ENCODE data around the gene FIGNL1.
"Not testable (repeated sequence)": the region's sequence is repeated elsewhere in the genome, so short reads cannot be mapped to it uniquely, and the experiment has no call there.

The FIGNL1 gene

DNA sequence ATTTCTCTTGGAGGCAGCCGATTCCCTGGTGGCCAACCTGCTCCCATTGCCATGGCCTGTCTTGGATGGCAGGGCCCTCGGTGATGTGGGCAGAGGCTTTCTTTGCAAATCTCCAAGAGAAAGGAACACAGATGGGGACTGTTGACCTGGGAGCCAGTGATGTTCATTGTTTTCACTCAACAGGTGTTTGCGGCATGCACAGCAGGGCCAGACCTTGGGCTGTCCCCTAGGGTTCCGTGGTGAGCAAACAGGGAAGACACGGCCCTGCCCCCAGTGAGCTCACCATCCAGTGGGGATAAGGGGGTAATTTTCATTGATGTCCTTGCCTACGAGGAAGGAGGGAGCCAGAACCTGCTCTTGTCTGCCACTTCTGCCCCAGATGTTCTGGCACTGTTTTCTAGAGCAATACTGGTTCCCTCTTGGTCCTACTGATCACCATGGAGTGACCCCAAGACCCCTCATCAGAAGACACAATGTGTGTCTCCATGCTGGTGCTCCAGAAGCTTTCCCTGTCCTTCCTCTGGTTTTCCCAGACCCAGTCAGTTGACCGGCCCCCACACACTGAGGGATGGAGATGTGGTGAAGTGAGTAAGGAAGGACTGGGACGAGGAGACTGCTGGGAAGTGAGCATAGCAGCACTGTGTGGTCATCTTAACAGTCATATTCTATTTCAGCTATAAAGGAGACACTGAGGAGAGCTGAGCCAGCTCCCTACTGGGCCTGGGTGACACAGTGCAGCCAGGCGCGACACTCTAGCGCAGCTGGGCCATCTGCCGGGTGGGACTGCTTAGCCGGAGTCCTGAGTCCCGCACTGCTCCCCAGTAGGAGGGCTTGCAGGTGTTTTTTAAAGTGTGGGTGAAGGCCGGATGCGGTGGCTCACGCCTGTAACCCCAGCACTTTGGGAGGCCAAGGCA, 20.4 kb upstream of the FIGNL1 start:
- no peak for DNase-seq (ENCODE audit: low spot score)

DNA sequence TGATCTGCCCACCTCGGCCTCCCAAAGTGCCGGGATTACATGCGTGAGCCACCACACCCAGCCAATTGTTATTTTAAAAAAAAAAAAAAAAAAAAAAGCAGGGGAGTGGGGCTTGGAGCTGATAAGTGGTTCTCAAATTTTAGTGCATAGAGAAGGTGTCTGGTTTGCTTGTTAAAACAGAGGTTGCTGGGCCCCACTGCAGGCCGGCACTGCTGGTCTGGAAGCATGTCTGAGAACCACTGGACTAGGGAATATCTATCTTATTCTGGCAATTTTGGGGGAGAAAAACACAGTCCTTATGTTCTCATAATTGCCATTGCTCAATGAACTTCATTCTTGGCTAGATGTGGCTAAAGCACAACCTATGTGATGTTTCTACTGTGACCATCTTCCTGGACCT, 19.0 kb upstream of the FIGNL1 start:
- no peak for DNase-seq (ENCODE audit: low spot score)

DNA sequence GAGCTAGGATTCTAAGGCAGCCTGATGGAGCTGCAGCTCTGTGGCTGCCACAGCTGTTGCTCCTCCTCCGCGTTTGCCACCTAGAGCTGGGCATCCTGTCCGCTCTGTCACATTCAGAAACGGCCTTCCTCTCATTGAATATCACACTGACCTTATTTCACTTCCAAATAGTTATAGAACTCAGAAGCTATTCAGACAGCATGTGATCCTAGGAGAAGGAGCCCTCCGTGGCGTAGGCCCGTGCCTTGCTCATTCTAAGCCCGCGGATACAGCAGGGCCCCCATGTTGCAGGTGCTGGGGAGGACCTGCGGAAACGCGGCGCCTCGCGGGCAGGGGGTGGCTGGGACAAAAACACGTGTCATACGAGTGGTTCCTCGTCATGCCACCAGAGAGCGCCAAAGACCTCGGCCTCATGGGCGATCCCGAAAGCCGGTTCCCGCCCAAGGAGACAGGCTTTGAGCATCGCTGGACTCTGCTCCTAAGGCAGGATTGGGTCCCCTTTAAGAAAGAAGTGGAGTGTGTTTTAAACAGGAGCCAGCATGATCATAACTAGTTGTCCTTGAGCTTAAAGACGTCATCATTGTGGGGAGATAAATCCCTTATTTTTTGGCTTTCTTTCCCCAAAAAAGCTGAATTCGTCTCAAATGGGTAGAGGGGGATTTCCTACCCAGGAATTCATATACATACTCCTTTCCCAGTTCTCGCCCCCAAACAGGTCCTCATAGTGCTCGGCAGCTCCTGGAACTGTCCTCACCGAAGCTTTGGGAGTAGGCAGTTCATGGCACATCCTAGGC, 17.9 kb upstream of the FIGNL1 start:
- DNase-seq (ENCODE audit: low spot score) = peak; percentile 78

DNA sequence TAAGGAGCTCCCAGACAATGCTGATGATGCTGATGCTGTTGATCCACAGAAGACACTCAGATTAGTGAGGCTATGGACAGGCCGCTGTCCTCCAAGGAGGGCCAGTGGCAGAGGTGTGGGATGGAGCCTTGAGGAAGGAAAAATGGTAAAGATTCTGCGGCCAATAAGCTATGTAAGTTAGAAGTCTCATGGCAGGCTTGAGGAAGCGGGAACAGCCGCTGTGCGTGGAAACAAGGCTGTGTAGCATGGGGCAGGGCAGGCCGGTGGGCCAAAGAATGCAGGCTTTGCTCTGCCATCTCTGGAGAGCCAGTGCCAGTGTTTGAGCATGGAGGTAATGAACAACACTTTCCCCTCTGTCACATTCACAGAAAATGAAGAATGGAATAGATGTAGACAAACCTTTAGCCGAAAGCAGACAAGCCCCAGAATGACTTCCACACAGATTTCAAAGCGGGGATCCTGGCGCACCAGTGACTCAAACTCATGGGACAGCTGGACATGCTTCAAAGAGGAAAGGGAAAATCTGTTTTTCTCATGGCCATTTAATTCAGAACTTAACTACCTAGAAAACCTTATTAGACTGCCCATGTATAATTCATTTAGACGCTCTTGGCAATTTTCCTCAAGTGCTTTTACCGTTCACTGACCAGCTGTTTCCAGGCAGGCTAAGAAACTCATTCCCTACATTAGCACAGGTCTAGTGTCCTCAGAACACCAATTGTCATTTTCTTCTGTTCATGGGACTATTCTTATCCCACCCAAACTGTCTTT, 16.9 kb upstream of the FIGNL1 start:
- no peak for DNase-seq (ENCODE audit: low spot score)

DNA sequence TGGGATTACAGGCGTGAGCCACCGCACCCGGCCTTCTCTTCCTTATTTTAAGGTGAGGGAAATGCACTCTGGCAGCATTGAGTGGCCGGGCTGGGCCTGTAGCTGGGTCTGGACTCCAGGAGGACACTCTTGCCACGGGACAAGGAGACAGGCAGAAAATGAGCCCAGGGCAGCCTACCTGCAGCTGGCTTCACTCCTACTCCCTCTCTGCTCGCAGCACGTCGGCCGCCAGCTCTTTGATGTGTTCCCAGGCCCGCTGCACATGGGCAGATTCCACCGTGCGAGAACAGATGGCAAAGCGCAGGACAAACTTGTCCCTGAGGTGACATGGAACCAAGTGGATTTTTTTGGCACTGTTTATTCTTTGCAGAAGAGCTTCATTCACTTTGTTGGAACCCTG, 12.9 kb upstream of the FIGNL1 start:
- DNase-seq (ENCODE audit: low spot score) = no peak

DNA sequence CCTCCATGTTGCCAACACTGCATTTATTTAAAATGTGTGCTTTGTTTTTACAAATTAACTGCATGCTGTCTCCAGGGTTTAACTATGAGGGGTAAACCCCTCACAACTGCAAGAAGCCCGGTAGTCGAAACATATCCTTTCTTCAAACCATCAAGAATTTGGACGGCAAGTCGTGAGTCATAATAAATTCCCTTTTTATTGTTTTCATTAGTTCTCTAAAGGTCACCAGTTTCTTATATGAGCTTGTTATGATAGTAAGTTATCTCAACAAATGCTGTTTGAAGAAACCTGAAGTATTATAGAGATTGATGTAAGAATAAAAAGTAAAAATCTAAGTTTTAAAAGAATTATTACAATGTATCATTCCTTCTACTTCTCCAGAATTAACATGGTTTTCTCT, 12.2 kb upstream of the FIGNL1 start:
- no peak for DNase-seq (ENCODE audit: low spot score)

DNA sequence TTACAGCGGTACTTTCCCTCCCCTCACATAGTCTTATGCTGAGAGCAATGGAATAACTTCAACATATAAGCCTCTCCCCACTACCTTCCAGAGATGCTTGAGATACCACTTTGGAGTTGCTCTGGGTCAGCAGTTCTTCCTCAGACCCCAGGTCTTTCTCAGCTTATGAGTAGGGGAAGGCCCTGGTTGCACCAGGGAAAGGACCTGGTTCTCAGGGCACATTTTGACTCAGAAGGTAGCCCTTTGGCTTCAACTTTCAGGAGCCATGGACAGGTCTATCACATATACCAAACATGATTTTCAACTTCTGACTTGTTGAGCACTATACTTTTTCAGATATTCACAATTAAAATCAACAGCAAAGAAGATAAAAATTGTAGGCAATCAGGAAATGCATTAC, 11.5 kb upstream of the FIGNL1 start:
- DNase-seq (ENCODE audit: low spot score) = no peak

DNA sequence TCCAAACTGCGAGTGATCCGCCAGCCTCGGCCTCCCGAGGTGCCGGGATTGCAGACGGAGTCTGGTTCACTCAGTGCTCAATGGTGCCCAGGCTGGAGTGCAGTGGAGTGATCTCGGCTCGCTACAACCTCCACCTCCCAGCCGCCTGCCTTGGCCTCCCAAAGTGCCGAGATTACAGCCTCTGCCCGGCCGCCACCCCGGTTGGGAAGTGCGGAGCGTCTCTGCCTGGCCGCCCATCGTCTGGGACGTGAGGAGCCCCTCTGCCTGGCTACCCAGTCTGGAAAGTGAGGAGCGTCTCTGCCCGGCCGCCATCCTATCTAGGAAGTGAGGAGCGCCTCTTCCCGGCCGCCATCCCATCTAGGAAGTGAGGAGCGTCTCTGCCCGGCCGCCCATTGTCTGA, 9.0 kb upstream of the FIGNL1 start:
- not testable (repeated sequence) for DNase-seq (ENCODE audit: low spot score)

DNA sequence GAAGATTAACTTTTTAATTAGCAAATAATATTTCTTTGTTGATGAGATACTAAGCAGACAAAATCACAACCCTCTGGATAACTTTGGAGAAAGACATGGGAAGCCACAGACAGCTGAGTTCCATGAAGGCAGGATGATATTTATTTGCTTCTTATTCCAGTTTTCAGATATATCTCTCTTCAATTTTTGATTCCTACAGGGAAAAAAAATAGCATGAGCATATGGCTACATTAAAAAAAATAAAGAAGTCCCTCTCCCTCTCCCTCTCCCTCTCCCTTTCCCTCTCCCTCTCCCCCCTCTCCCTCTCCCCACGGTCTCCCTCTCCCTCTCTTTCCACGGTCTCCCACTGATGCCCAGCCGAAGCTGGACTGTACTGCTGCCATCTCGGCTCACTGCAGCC, 8.5 kb upstream of the FIGNL1 start:
- DNase-seq (ENCODE audit: low spot score) = not testable (repeated sequence)

DNA sequence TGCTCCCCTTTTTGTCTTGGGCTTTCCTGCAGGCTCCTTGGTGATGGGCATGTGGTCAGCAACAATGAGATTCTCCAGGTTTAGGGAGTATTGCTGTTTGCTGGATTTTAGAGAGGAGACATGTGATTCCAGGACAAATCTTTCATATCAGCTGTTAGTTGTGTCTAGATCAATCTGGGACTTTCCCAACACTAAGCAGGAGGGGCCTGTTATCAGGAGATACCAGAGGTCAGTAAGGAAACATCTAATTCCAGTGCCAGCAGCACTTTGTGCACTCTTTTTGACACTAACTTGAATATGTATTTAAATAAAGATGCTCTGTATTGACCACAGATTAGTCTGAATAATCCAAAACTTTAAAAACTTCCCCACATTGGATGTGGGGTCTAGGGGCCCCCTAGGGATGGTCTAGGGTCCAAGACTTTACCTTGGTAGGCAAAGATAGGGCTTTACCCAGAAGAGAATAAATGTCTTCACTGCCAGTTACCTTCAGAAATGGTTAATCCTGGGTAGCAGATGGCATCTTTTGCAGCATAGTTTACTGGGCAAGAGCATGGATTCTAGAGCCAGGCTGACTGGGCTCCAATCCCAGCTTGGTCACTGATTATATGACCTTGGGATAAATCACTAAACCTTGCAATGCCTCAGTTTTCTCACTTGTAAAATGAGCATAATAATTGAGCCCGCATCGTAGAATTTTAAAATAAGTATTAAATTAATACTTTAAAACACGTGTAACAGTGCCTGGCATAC, 6.4 kb upstream of the FIGNL1 start:
- no peak for DNase-seq (ENCODE audit: low spot score)

DNA sequence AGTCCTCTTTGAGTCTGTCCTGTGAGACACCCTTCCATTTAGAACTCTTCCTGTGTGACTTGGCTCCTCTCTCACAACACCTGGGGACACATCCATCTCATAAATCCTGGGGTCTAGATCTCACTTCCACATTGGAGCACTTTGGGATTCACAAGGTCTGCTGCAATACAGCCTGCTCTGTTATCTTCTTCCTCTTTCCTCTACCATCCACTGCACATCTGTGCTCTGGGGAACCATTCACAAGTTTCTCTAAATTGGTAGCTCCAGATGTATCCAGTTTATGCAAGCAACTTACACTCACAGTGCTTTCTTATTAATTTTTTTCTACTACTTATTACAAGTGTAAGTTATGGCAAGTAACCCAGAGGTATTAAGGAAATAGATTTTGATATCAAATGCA, 5.5 kb upstream of the FIGNL1 start:
- no peak for DNase-seq (ENCODE audit: low spot score)

DNA sequence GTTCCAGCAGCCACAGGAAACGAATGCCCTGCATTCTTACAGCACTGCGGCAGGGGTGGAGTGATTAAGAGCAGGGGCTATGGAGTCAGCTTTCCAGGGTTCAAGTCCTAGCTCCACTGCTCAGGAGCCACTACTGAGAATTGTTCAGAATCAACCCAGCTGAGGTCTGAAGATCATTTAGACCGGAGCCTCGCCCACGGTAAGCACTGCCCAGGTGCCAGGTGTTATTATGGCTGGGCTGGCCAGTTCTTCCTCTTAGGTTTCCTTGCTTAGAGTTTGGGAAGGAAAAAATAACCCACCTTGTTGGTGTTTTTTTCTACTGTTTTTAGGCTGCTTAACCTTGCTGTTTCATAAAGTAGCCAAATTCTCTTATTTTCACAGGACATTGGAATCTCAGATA, 4.8 kb upstream of the FIGNL1 start:
- no peak for DNase-seq (ENCODE audit: low spot score)

DNA sequence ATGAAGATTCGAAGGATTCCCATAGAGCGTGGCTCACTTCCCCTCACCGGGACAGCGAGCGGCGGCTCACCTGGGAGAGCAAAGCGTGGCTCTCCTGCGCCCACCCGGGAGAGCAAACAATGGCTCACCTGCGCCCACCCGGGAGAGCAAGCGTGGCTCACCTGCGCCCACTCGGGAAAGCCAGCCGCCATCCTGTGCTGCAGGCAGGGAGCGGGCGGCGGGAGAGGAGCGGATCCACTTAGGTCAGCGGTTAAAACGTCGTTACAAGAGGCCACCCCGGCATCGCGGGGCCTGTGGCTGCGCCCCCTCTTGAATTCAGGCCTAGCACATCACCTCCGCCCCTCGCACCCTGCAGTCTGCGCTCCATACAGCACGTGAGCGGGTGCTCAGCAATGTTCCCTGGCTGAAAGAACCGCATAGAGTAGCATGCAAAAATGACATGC, 461 bp upstream of the FIGNL1 start:
- peak; percentile 15 for DNase-seq (ENCODE audit: low spot score)

DNA sequence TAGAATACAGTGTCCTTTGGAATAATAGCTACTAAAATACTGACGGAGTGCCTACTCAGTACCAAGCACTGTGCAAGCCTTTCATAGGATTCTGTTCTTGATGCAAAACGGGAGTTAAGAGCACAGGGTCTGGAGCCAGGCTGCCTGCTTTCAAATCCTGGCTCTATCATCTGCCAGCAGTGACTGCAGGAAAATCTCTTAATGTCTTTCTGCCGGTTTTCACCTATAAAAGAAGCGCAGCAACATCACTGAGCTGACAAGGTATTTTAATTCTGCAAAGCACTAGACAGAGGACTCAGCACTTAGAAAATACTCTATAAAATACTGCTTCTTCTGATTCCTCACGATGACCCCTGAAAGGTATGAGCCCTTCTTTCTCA, 659 bp downstream of the FIGNL1 start:
- no peak for DNase-seq (ENCODE audit: low spot score)

DNA sequence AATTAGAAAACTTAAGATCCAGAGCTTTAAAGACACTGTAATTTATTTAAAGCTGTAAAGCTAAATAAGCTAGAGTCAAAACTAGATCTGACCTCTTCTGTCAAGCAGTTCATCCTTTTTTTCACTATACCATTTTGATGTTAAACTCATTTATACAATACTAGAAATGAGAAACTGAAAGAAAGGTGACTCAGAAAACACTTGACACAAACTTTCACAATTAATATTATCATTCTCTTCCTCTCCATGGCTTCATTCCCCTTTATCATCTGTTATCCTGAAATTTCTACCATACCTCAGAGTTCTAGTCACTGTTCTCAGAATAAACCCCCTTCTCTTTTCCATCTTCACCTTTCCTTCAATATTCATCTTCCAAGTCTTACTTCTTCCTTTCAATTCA, 1.3 kb downstream of the FIGNL1 start:
- no peak for DNase-seq (ENCODE audit: low spot score)

DNA sequence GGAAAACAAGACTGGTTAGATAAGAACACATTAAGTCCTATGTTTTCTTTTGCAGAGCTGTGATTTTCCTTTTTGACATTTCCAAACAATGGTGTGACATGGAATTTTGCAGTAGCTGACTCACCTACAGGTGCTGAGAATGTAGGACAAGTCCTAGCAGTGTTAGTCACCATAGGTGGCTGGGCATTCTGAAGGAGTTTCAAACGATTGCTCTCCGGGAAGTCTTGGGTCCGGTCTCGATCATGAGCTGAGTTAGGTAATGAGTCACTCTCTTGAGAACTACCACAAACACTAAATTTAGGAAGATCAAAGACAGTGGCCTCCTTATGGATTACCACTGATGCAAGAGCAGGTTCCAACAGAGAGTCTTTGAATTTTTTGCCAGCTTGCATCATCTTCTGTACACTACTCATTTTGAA, 3.6 kb downstream of the FIGNL1 start:
- no peak for DNase-seq (ENCODE audit: low spot score)

DNA sequence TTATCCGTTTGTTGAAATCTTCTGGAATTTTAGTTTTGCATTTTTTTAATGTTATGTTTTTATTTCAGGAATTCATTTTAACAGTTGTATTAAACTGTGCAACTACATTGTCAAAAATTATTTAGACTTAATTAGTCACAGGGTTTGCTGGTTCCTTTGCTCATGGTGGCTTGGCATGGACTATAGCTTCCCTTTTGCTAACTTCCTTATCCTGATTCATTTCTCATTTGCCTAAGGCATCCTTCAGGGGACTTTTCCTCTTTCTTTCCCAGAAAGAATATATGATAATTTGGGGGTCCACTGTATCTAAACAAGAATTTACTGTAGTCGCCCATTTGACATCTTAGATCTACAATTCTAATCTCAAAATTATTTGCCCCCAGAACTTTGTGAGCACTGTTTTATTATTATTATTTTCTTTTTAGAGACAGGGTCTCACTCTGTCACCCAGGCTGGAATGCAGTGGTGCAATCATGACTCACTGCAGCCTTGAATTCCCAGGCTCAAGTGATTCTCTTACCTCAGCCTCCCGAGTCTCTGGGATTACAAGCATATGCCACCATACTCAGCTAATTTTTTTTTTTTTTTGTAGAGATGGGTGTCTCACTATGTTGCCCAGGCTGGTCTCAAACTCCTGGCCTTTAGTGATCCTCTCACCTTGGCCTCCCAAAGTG, 13.9 kb downstream of the FIGNL1 start:
- DNase-seq (ENCODE audit: low spot score) = no peak

DNA sequence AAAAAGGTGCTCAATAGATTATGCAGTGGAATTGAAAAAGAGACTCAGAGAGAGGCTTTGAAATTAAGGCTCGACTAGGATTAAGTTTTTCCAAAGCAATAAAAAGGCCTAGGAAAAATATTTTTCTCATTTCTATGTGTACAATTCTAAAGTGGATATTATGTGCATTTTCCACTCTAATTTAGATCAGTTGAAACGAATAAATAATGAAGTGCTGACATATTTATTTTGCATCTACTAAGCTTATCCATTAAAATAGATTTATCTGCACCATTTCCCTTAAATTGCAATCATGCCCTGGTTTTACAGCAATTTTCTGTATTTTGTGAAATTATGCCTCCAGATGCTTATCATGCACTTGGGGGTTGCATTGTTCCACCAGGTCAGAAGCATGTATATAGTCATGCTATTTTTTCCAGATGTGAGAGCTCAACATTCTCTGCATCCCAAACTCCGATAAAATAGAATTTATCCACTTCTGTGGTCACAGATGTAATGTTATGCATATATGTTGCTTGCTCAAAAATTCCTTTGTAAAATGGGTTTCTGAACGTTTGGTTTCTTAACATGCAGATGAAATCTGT, 18.3 kb downstream of the FIGNL1 start:
- no peak for DNase-seq (ENCODE audit: low spot score)

DNA sequence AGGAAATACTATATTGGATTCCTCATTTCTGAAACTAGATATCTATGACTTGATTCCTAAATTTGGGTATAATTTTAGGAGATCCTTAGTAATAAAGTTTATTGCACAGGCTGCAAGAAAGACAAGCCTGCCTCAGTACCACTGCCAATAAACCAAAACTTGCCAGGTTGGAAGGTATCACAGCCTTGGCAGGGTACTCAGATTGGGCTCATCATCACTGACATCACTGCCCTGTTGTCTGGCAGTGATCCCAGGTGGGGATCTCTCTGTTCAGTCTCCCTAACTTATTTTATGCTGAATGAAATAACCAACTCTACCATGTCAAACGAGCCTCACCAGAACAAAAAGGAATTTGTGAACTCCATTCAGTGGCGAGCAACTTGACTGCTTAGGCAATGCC, 18.8 kb downstream of the FIGNL1 start:
- no peak for DNase-seq (ENCODE audit: low spot score)

DNA sequence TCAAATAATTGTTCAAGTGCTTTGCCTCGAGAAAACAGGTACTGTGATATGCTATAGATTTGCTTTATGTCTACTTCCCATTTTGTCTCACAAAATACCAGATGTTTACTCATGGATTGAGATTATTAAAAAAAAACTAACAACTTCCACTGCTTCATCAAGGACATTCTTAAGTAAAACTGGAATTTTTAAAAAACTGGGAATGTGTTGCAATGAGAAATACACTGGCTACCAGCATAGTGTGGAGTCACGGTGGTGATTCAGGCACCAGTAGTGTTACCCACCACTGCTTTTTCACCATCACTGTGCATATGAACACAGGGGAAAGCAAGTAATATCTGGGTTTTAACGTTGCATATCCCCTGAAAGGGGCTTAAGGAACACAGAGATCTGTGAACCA, 21.2 kb downstream of the FIGNL1 start:
- DNase-seq (ENCODE audit: low spot score) = no peak

DNA sequence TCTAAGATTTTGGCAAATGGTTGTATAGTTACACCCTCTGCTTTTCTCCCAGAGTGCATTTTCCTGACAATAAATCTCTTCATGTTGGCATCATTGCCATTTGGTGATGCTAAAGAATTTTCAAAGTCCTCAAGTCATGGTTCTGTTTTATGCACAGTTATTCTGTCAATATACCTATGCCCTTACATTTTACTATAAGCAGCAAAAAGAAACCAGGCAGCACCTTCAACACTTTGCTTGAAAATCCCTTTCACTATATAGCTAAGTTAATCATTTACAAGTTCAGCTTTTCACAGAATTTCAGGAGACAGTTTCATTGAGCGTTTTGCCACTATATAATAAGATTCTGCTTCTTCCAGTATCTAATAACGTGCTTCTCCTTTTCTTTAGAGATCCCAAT, 22.6 kb downstream of the FIGNL1 start:
- no peak for DNase-seq (ENCODE audit: low spot score)

Measured in CD4-positive, alpha-beta T cell treated with Interleukin-6 at 100 ng/mL for 8 hours (primary cell).